Loucy (cell line): ENCODE measurements around the gene TTC7B.

Experiments
- EZH2phosphoT487 ChIP-seq: fragments of 200-600 bp; IDR thresholded peaks from 2 replicates; pipeline ENCODE4 v1.6.1; 2018; ENCODE audit warnings: antibody characterized with exemption, mild to moderate bottlenecking, moderate library complexity, borderline replicate concordance
- TF ChIP-seq, protein P1 (sequence below): fragments of 200-600 bp; sonication (generic); conservative IDR thresholded peaks from 2 replicates; pipeline ENCODE4 v1.5.1; 2014; ENCODE audit warnings: mild to moderate bottlenecking, antibody characterized with exemption, low read length

DNA sequence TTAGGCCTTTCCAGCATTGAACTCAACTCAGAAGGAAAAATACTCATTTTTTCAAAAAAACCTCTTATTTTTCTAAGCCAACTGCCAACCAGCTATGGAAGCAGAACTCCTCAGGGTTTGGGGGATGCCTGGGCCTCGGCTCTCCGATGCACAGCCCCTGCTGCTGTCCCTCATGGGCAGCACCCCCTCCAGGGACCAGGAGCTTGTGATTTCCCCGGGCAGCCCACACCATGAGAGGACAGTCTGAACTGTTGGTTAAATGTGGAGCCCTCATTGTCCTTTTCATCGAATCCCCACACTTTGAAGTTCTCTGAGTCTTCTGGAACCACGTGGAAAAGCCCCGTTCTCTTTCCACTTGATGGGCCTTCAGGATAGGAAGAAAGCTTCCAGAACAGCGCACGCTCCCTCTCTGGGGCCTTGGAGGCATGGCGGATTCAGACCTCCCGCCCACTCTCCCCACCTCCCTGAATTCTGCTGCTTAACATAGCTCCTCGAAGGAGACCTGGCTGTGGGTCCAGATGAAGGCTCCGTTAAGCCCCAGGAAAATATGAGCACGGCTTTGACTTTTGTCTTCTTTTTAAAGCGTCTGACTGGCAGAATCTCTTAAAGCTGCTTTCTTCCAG is 262.8 kb downstream of the TTC7B start:
- TF ChIP-seq, protein P1, sequence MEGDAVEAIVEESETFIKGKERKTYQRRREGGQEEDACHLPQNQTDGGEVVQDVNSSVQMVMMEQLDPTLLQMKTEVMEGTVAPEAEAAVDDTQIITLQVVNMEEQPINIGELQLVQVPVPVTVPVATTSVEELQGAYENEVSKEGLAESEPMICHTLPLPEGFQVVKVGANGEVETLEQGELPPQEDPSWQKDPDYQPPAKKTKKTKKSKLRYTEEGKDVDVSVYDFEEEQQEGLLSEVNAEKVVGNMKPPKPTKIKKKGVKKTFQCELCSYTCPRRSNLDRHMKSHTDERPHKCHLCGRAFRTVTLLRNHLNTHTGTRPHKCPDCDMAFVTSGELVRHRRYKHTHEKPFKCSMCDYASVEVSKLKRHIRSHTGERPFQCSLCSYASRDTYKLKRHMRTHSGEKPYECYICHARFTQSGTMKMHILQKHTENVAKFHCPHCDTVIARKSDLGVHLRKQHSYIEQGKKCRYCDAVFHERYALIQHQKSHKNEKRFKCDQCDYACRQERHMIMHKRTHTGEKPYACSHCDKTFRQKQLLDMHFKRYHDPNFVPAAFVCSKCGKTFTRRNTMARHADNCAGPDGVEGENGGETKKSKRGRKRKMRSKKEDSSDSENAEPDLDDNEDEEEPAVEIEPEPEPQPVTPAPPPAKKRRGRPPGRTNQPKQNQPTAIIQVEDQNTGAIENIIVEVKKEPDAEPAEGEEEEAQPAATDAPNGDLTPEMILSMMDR: no peak
- no peak for TF ChIP-seq EZH2phosphoT487
